HEK293 (cell line): Measurements from ENCODE around the gene ARMC8.

ENCODE experiments used
- CTCF ChIA-PET: fragments of 350-600 bp; formaldehyde crosslinking; extraction: SDS; loops from one replicate; lab custom pipeline; 2021; ENCODE audit warnings: antibody characterized with exemption; lab: Yijun Ruan, JAX
- POLR2A ChIA-PET: fragments of 300-600 bp; formaldehyde crosslinking; extraction: SDS; loops from one replicate; lab custom pipeline; 2020; ENCODE audit warnings: antibody characterized with exemption, inconsistent platforms; lab: Yijun Ruan, JAX
- H3K27ac ChIP-seq: fragments of 200-500 bp; sonication (Bioruptor generic); 2 replicates; pipeline ENCODE4 v1.5.1; 2014; ENCODE audit warnings: low read depth, low read length, control low read depth, inconsistent platforms; ENCODE audit errors: extremely low read depth
- H3K36me3 ChIP-seq, 2 experiments: fragments of 200-500 bp in 1 of 2; sonication (Bioruptor generic) in 1 of 2; 1 replicate in 1 of 2; 2 replicates in 1 of 2; pipeline ENCODE4 v1.5.1; 2014 to 2017; ENCODE audit warnings: inconsistent platforms in 2 of 2, low read length in 2 of 2; ENCODE audit not compliant: control insufficient read depth in 2 of 2, insufficient read depth in 1 of 2
- H3K4me1 ChIP-seq: fragments of 200-500 bp; sonication (Bioruptor generic); 2 replicates; pipeline ENCODE4 v1.5.1; 2014; ENCODE audit warnings: mild to moderate bottlenecking, low read length, inconsistent platforms; ENCODE audit not compliant: control insufficient read depth, insufficient read depth
- H3K4me3 ChIP-seq: 2 replicates; pipeline ENCODE4 v1.5.1; 2011; ENCODE audit warnings: low read depth, mild to moderate bottlenecking, control low read depth, low read length, moderate library complexity
- H3K9me3 ChIP-seq: fragments of 200-500 bp; sonication (Bioruptor generic); 2 replicates; pipeline ENCODE4 v1.5.1; 2014; ENCODE audit warnings: low read depth, low read length, inconsistent platforms; ENCODE audit not compliant: control insufficient read depth, insufficient read depth
- AEBP2 ChIP-seq: fragments of 450-650 bp; formaldehyde crosslinking; IDR thresholded peaks from 2 replicates; pipeline ENCODE4 v1.5.1; 2016; ENCODE audit warnings: missing biosample characterization, missing genetic modification characterization, borderline replicate concordance
- PATZ1 ChIP-seq: fragments of 450-650 bp; formaldehyde crosslinking; IDR thresholded peaks from 2 replicates; pipeline ENCODE4 v1.5.1; 2016; ENCODE audit warnings: missing biosample characterization, missing genetic modification characterization
- PRDM4 ChIP-seq: fragments of 450-650 bp; formaldehyde crosslinking; IDR thresholded peaks from 2 replicates; pipeline ENCODE4 v1.5.1; 2017; ENCODE audit warnings: missing biosample characterization, missing genetic modification characterization
- REST ChIP-seq: fragments of 450-650 bp; formaldehyde crosslinking; IDR thresholded peaks from 2 replicates; pipeline ENCODE4 v1.5.1; 2016; ENCODE audit warnings: missing biosample characterization, missing genetic modification characterization
- SALL2 ChIP-seq: fragments of 450-650 bp; formaldehyde crosslinking; IDR thresholded peaks from 2 replicates; pipeline ENCODE4 v1.5.0; 2017; ENCODE audit warnings: missing biosample characterization, mild to moderate bottlenecking, missing genetic modification characterization, borderline replicate concordance
- SCRT2 ChIP-seq: fragments of 450-650 bp; formaldehyde crosslinking; IDR thresholded peaks from 2 replicates; pipeline ENCODE4 v1.5.1; 2016; ENCODE audit warnings: missing biosample characterization, missing genetic modification characterization
- ZBTB10 ChIP-seq: fragments of 450-650 bp; formaldehyde crosslinking; IDR thresholded peaks from 2 replicates; pipeline ENCODE4 v1.5.1; 2016; ENCODE audit warnings: missing biosample characterization, missing genetic modification characterization
- ZNF10 ChIP-seq: fragments of 450-650 bp; formaldehyde crosslinking; IDR thresholded peaks from 2 replicates; pipeline ENCODE4 v1.5.1; 2017; ENCODE audit warnings: missing biosample characterization, missing genetic modification characterization
- ZNF133 ChIP-seq: fragments of 450-650 bp; formaldehyde crosslinking; IDR thresholded peaks from 2 replicates; pipeline ENCODE4 v1.5.1; 2016; ENCODE audit warnings: missing biosample characterization, missing genetic modification characterization
- ZNF140 ChIP-seq: fragments of 450-650 bp; formaldehyde crosslinking; IDR thresholded peaks from 2 replicates; pipeline ENCODE4 v1.5.1; 2016; ENCODE audit warnings: missing biosample characterization, missing genetic modification characterization
- ZNF184 ChIP-seq: fragments of 450-650 bp; IDR thresholded peaks from 2 replicates; pipeline ENCODE4 v1.5.1; 2018; ENCODE audit warnings: missing biosample characterization, mild to moderate bottlenecking, missing genetic modification characterization
- ZNF302 ChIP-seq: fragments of 450-650 bp; formaldehyde crosslinking; IDR thresholded peaks from 2 replicates; pipeline ENCODE4 v1.5.1; 2016; ENCODE audit warnings: missing biosample characterization, missing genetic modification characterization, low read depth
- ZNF391 ChIP-seq: fragments of 450-650 bp; formaldehyde crosslinking; IDR thresholded peaks from 2 replicates; pipeline ENCODE4 v1.5.1; 2016; ENCODE audit warnings: low read depth, missing biosample characterization, missing genetic modification characterization, borderline replicate concordance
- ZNF426 ChIP-seq: fragments of 450-650 bp; formaldehyde crosslinking; IDR thresholded peaks from 2 replicates; pipeline ENCODE4 v1.5.1; 2017; ENCODE audit warnings: missing biosample characterization, missing genetic modification characterization, mild to moderate bottlenecking, inconsistent platforms, moderate library complexity
- ZNF513 ChIP-seq: fragments of 450-650 bp; IDR thresholded peaks from 2 replicates; pipeline ENCODE4 v1.5.1; 2018; ENCODE audit warnings: missing biosample characterization, missing genetic modification characterization
- ZNF610 ChIP-seq: fragments of 450-650 bp; formaldehyde crosslinking; IDR thresholded peaks from 2 replicates; pipeline ENCODE4 v1.5.1; 2016; ENCODE audit warnings: missing biosample characterization, missing genetic modification characterization, borderline replicate concordance
- ZNF777 ChIP-seq: fragments of 450-650 bp; formaldehyde crosslinking; IDR thresholded peaks from 2 replicates; pipeline ENCODE4 v1.5.1; 2017; ENCODE audit warnings: missing biosample characterization, missing genetic modification characterization, borderline replicate concordance
- ZSCAN16 ChIP-seq: fragments of 450-650 bp; formaldehyde crosslinking; IDR thresholded peaks from 2 replicates; pipeline ENCODE4 v1.5.1; 2016; ENCODE audit warnings: missing biosample characterization, missing genetic modification characterization

The ARMC8 gene

GRCh38 chr3:138284957-138285477 is 97.9 kb downstream of the ARMC8 start (continued):
- TF ChIP-seq PATZ1 (tag by site-specific recombination), result no peak
- no peak for TF ChIP-seq AEBP2 (tag by site-specific recombination)
- TF ChIP-seq REST, result no peak
- no peak for TF ChIP-seq SALL2

- Histone ChIP-seq H3K27ac (no peak overlapping the region), H3K4me3 (no peak overlapping the region), H3K4me1 (no peaks in the 10 kb centered on the region), H3K36me3 (peaks cover 0 to 74% of the 10 kb centered on the region in 2 experiments), H3K9me3 (no peaks in the 10 kb centered on the region)
- TF ChIP-seq SCRT2 (tag by site-specific recombination) (no peak), ZNF133 (no peak), ZSCAN16 (tag by site-specific recombination) (no peak), ZNF302 (no peak), ZBTB10 (tag by site-specific recombination) (no peak), PRDM4 (tag by site-specific recombination) (no peak), ZNF426 (tag by site-specific recombination) (no peak), ZNF610 (tag by site-specific recombination) (no peak), ZNF777 (tag by site-specific recombination) (no peak), ZNF391 (tag by site-specific recombination) (no peak), ZNF513 (tag by site-specific recombination) (no peak), ZNF140 (no peak), ZNF184 (no peak), ZNF10 (tag by site-specific recombination) (no peak)
- ChIA-PET CTCF (no interaction called here), POLR2A (no interaction called here)
Measured at GRCh38 chr3:138289260-138289659, 102.2 kb downstream of the ARMC8 start.
